Measurements from ENCODE around the gene CCDC17. TPM values are rescaled to one million over a fixed set of nuclear protein-coding genes. Genes with fewer than 3 reads are reported as not detected.
A peak's percentile ranks its signal among the peaks of the same experiment; 100 is the strongest.

CCDC17 gene
- total RNA-seq (1 to 10 TPM; 1.2 to 1.7 (median 1.3) TPM), polyA plus RNA-seq (1 to 10 TPM in 2 of 3 donors, under 1 TPM in 1; 0.69 to 2.1 (median 1.1) TPM)
- long read RNA-seq, donor 1: 0 reads
- long read RNA-seq, donor 2: 0 reads

- Histone ChIP-seq H3K27me3 (ENCODE audit: insufficient read depth in 3 of 3, low read length in 2 of 3) (no peaks in the 10 kb centered on the region), H3K36me3 (ENCODE audit: insufficient read depth in 1 of 2, low read depth in 1 of 2) (peaks cover 5 to 59% of the 10 kb centered on the region in 2 donors), H3K27ac (no peak within 1 kb of the TSS), H3K4me3 (peak within 1 kb of the TSS; percentile 52), H3K9me3 (no peaks in the 10 kb centered on the region), H3K4me1 (no peaks in the 10 kb centered on the region)
- no peak for TF ChIP-seq CTCF (IDR thresholded peaks at IDR 0.05)
- no peak for DNase-seq
- intact Hi-C loops (cut with DNase I): no loop called here
- 17 to 29% (median 28%) methylated on average over 4 of the region's 4 CpGs for WGBS, 3 donors
- peak in 2 of 4 donors; percentile 25 to 58 for ATAC-seq
These were observed at the start of gene CCDC17 for GRCh38 chr1:45623972-45624371. Gene CCDC17, minus strand, starts transcription at chr1:45624054. Its CDS starts 145 bp downstream, at chr1:45623909.

GRCh38 chr1:45669859-45670655 lies 46.2 kb upstream of the CCDC17 start:
- peak; percentile 48 to 76 (median 70) for ATAC-seq
- WGBS, 3 donors: 43 to 65% (median 53%) methylated on average over 6 of the region's 6 CpGs
- no peak for DNase-seq
- peak overlapping the region; percentile 28 for H3K4me3 ChIP-seq
- peak overlapping the region; percentile 75 for H3K27ac ChIP-seq
- peaks cover 77% of the 10 kb centered on the region for H3K4me1 ChIP-seq
- no peaks in the 10 kb centered on the region for H3K27me3 ChIP-seq (ENCODE audit: insufficient read depth in 3 of 3, low read length in 2 of 3)
- TF ChIP-seq CTCF (IDR thresholded peaks at IDR 0.05): no peak
- H3K9me3 ChIP-seq: no peaks in the 10 kb centered on the region
- intact Hi-C loops (cut with DNase I): no loop called here
- H3K36me3 ChIP-seq (ENCODE audit: insufficient read depth in 1 of 2, low read depth in 1 of 2): no peaks in the 10 kb centered on the region

GRCh38 chr1:45669379-45669778 lies 45.5 kb upstream of the CCDC17 start:
- Histone ChIP-seq H3K4me3 (peak overlapping the region; percentile 28), H3K4me1 (peaks cover 71% of the 10 kb centered on the region), H3K27ac (peak overlapping the region; percentile 75), H3K9me3 (no peaks in the 10 kb centered on the region), H3K36me3 (ENCODE audit: insufficient read depth in 1 of 2, low read depth in 1 of 2) (no peaks in the 10 kb centered on the region), H3K27me3 (ENCODE audit: insufficient read depth in 3 of 3, low read length in 2 of 3) (no peaks in the 10 kb centered on the region)
- ATAC-seq (no peak), DNase-seq (no peak)
- intact Hi-C loops (cut with DNase I): no loop called here
- 56 to 81% (median 78%) methylated on average over 1 of the region's 1 CpG for WGBS, 3 donors
- no peak for TF ChIP-seq CTCF (IDR thresholded peaks at IDR 0.05)

GRCh38 chr1:45668526-45668925 lies 44.7 kb upstream of the CCDC17 start:
- H3K4me1 ChIP-seq: peaks cover 63% of the 10 kb centered on the region

More at GRCh38 chr1:45668526-45668925, 44.7 kb upstream of the CCDC17 start:
- Histone ChIP-seq H3K27me3 (ENCODE audit: insufficient read depth in 3 of 3, low read length in 2 of 3) (no peaks in the 10 kb centered on the region), H3K36me3 (ENCODE audit: insufficient read depth in 1 of 2, low read depth in 1 of 2) (no peaks in the 10 kb centered on the region), H3K27ac (peak overlapping the region; percentile 75), H3K9me3 (no peaks in the 10 kb centered on the region), H3K4me3 (no peak overlapping the region)
- ATAC-seq (no peak), DNase-seq (no peak)
- no peak for TF ChIP-seq CTCF (IDR thresholded peaks at IDR 0.05)
- 78 to 94% (median 86%) methylated on average over 4 of the region's 4 CpGs for WGBS, 3 donors
- intact Hi-C loops (cut with DNase I): no loop called here

Measured in psoas muscle (tissue), 8 donors.